Measurements from ENCODE around the gene MROH8.

MROH8 gene

DNA sequence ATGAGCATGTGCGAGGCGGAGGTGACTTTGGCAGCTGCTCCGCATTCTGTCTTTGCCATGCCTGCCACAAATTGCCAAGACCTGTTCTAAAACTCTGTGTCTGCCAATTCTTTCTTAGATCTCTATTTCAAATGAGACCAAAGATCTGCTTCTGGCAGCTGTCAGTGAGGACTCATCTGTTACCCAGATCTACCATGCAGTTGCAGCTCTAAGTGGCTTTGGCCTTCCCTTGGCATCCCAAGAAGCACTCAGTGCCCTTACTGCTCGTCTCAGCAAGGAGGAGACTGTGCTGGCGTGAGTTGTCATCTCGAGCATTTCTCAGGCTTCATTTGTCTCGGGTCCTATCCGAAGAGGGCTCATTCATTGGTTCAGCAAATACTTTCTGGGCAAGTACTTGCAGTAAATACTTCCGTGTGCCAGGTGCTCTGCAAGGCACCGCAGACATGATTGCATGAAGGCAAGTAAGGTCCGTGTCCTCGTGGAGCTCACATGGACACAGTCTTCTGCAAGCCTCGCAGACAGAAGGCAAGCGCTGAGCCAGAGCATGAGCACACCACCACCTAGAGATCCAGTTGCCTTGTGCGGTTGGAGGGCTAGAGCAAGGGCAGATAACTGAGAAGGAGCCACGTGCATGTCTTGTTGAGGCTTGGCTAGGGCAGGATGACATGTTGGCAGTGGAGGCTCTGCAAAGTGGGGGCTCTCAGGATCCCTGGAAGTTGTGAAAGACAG is 19.7 kb upstream of the MROH8 start:
- no peak for DNase-seq

DNA sequence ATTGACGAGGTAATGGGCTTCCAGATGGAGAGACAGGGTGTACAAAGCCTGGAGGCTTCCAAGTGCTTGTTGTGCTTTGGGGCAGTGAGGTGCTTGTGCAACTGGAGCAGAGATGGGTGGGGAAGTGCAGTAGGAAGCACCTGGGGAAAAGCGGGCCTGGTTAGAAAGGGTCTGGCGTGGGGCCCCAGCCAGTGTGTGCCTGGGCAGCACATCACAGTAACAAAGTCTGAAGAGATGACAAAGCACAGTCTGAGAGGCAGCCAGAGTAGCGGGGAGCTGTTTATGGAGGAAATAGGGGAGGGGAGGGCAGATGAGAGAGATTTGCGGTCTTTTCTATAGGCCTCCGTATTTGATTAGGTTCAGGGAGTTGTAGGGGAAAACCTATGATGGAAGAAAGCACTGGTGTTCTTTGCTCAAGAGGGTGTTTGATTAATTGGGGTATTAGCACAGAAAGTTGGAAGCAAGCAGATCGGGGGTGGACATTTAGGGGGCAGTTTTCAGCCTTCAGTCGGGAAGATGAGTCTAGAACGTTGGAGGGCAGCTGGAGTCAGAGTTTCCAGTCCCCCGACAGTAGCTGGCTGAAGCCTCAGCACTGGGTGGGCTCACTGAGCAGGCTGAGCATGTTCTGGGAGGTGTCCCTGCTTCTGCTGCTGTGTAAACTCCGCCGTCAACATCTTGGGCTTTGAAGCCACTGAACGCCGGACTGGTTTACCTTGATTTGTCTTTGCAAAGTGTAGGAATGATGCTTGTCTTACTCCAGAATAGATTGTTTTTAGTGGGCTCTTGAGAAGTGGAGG is 15.5 kb upstream of the MROH8 start:
- no peak for DNase-seq

DNA sequence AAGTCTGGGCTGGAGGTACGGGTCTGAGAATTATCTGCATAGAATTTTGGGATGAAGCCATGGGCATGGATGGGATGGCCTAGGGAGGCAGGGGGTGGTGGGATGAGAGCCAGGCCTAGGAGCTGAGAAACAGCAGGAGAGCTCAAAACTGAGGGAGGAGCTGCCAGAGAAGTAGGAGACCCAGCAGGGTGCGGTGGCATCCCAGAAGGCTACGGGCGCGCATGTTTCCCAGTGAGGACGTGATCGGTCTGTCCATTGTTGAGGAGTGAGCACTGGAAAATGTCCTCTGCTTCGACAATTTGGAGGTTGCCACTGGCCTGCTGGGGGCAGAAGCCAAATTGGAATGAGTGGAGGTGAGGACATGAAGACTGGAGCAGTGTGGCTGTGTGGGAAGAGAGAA is 14.5 kb upstream of the MROH8 start:
- no peak for DNase-seq

DNA sequence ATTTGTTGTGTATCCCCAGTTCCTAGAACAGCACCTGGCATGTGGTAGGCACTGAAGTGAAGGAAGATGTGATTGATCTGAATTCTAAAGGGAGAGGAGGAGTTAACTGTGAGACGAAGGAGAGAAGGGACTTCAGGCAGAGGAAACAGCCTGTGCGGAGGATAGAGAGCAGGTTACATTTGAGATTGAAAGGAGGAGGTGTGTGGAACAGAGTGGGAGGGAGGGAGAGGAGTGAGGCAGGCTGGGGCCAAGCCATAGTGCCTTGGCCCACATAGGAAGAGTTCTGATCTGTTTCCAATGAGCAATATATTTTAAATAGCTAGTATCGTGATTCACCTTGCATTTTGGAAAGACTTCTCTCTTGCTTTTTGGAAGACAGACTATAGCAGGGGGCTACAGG is 13.9 kb upstream of the MROH8 start:
- DNase-seq, result no peak

DNA sequence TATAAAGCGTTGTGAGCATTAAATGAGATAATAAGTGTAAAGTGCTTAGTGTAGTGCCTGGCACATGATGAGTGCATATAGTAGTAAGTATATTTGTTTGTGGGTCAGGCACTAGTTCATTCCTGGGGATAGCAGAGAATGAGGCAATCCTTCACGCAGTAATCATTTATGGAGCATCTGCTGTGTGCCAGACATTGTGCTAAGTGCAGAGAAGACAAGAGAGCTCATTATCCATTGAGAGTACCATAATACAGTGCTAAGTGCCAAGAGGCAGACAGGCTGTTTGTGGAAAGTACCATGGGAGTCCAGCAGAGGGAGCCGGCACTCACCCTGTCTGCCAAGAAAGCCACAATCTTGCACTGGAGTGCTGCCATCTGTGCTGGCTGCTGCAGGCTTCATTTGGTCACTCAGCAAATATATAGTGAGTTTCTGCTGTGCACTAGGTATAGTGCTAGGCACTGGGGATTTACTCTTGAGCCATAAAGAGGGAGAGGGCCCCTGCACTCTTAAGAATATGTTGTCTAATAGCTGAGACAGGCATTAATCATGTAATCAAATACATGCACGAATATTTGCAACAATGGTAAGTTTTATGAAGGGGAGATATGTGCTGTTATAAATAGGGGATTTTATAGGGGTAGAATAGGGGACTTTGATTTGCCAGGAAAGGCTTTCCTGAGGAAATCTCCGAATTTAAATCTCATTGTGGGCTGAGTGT is 12.9 kb upstream of the MROH8 start:
- DNase-seq, result peak; percentile 61

DNA sequence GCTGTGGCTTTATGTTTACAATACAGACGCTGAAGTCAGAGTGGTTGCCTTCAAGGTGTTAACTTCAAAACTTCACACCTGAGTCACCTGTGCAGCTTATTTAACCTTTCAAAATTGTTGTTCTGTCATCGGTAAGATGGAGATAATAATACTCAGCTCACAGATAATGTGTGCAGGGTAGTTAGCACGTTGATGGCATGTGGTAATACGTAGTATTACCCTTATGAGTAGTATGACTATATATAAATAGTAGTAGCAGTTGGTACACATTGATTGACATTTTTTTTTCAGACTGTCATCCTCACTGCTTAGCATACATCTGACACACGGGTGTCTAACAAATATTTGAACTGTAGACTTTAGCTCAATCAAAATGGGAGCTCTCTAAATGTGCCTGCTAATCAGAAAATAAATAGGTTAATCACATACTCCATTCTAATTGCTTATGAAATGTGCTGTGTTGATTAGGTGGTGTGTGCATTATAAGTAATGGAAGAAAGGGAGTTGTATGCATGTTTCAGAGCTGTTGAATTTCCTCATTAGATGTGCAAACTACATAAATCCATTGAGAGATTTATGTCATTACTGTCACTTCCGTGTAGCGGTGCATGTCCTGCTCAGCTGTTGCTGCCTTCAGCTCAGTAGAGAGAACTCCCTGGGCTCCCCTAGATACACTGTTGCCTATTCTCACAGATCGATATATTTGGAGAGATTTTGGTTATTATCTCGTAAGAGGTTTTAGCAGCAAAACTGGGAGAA is 11.2 kb upstream of the MROH8 start:
- no peak for DNase-seq

DNA sequence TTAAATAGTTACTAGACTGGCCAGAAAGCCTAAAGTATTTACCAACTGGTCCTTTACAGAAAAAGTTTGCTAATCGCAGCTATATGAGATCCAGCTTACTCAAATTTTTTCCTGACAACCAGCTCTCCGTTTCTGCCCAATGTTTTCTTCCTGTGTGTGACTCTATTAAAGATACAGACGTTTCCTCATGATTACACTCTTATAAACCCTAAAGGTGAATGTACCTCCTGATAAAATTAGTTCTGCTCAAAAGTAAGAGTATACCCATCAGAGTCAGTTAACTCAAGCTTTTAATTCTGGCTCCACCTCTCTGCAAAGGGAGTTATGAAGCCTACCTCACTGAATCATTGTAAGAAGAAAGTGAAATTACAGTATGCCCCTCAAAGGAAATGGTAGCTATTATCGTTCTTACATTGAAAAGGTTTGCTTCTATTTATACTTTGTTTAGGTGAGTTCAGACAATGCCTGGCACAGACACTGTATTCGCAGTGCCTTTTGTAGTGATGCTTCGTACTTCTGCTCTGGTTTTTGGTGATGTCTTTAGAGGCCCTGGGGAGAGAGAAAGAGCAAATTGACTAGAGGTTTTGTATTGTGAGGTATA is 10.2 kb upstream of the MROH8 start:
- no peak for DNase-seq

DNA sequence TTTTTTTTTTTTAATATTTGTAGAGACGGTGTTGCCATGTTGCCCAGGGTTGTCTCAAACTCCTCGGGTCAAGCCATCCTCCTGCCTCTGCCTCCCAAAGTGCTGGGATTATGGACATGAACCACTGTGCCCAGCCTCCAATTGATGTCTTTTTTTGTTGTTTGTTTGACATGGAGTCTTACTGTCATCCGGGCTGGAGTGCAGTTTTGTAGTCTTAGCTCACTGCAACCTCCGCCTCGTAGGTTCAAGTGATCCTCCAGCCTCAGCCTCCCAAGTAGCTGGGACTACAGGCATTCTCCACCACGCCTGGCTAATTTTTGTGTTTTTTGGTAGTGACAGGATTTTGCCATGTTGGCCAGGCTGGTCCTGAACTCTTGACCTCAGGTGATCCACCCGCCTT is 9.4 kb upstream of the MROH8 start:
- no peak for DNase-seq

DNA sequence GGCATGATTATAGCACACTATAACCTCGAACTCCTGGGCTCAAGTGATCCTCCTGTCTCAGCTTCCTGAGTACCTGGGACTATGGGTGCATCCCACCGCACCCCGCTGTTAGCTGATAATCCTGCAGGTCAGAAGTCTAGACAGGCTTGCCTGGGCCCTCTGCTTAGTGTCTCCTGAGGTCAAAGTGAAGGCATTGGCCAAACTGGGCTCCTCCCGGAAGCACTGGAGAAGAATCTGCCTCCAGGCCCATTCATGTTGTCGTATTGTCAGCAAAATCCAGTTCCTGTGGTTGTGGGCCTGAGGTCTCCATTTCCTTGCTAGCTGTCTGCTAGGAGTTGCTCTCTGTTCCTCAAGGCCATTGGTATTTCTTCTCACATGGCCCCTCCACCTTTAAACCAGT is 6.3 kb upstream of the MROH8 start:
- no peak for DNase-seq

DNA sequence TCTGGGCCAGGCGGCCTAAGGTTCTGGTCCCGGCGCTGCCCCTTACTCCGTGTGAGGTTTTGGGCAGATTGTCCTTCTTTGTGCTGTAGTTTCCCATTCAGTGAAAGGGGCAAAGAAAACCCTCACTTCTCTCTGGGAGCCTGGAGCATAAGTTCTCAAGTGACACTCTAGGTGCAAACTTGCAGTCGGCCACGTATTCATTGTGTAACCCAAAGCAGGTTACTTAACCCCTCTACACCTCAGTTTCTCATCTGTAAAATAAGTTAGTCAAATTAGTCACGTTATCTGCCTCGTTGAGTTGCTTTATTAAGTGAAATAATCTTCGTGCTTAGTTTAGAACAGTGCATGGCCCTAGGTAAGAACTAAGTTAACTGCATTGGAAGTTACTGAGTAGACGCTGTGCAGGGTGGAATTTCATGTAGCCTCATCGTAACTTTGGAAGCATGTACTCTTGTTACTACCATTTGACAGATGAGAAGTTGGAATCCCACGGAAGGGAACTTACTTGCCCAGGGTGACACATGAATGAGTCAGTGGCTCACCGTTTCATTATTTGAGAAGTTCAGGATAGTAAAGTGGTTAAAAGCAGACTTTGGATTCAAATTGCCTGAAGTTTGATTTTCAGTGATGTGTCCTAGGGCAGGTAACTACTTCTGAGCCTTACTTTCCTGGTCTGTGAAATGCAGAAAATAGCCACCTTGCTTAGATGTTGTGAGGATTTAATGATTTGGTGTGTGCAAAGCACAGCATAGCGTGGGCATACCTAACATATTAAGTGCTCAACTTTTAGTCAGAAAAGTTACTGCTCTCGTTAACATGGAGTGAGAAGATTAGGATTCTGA is 556 bp upstream of the MROH8 start:
- DNase-seq, result no peak

DNA sequence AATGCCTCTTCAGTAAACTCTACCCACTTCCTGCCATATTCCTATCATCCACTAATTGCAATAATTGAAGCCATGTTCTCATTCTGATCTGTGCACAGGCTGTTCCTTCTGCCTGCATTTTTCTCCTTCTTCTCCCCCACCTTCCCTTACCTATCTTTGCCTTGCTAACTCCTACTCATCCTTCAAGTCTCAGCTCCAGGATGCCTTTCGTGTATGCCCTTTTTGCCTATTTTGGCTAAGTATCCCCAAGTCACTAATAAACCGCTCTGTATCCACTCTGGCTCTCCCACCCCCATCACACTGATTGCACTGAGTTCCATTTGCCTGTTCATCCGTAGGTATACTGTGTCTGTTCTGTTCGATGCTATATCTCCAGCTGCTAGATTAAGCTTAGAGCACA is 6.5 kb downstream of the MROH8 start:
- DNase-seq, result no peak

DNA sequence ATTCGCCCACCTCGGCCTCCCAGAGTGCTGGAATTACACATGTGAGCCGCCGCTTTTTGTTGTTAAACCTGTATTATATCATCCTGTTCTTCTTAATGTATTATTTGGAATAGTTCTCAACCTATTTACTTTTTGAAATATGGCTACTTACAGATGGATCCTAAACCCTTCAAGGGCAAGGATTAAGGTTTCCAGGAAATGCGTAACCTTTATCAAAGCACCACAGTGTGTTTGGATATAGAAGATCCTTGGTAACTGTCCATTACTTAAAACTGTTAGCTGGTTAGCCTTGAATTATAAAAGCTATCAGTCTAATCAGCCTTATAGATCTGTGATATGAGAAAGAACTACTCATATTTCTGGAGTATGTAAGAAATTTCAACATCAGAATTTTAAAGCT is 12.5 kb downstream of the MROH8 start:
- DNase-seq, result no peak

DNA sequence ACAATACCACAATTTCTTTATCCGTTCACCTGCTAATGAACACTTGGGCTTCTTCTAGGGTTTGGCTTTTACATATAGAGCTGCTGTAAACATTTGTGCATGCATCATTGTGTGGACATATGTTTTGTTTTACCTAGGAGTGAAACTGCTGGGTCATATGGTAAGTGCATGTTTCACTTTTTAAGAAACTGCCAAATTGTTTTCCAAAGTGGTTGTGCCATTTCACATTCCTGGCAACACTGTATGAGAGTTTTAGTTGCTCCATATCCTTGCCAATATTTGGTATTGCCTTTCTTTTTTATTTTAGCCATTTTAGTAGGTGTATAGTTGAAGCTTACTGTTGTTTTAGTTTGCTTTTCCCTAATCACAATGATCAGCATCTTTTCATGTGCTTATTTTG is 14.3 kb downstream of the MROH8 start:
- no peak for DNase-seq

DNA sequence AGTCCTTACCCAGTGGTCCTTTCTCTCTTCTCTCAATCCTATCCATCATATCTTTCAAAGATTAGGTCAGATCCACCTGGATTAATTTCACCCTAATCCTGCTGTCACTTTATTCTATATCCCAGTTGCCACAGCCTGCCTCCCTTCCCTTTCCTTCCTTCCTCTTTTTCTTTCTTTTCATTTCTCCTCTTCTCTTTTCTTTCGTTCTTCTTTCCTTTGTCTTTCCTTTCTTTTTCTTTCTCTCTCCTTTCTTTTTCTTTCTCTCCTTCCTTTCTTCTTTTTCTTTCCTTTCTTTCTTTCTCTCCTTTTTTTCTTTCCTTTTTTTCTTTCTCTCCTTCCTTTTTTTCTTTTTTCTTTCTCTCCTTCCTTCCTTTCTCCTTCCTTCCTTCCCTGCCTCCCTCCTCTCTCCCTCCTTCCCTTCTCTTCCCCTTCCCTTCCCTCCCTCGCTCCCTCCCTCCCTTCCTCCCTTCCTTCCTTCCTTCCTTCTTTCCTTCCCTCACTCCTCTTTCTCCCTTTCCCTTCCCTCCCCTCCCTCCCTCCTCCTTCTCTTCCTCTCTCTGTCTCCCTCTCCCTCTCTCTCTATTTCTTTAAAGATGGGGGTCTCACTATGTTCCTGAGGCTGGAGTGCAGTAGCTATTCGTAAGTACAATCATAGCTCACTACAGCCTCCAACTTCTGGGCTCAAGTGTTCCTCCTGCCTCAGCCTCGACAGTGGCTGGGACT is 15.4 kb downstream of the MROH8 start:
- DNase-seq, result no peak

DNA sequence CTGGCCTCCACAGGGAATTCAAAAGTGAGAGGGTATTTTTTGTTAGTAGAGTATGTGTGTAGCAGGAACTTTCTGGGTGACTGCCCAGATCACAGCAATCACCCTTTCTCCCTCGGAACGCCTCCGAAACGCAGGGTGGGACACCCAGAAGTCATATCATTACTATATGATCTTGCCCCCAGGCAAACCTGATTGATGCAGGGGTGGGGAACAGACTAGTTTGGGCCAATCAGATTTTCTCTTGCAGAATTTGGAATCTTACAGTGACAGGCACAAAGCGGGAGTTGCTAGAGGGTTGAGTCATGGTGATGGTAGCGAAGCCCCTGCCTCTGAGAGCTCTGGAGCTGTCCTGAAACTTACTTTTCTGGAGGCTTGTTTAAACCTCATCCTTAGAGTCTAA is 16.7 kb downstream of the MROH8 start:
- no peak for DNase-seq

DNA sequence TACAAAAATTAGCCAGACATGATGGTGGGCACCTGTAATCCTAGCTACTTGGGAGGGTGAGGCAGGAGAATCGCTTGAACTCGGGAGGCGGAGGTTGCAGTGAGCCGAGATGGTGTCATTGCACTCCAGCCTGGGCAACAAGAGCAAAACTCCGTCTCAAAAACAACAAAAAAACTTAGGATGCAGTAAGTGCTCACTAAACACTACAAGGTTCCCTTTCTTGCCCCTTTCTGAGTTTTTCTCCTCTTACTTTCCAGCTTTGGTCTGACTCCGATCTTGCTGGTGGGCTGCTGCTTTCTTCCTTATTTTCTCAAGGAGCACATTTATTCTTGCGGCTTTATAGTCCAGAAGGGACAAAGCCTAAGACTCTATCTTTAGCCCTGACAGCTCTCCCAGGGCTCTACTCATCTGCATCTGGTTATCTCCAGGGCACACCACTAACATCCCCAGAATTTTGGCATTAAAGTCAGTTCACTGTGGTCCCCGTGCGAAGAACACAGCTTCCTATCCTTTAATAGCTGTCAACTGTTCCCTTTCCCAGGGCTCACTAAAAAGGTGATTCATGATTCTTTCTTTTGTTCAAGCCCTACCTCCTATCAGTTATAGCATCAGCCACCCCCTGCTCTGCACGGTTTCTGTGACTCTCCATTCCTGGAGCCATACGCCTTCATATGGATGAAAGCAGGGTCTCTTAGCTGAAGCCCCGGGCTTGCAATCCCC is 17.4 kb downstream of the MROH8 start:
- no peak for DNase-seq

DNA sequence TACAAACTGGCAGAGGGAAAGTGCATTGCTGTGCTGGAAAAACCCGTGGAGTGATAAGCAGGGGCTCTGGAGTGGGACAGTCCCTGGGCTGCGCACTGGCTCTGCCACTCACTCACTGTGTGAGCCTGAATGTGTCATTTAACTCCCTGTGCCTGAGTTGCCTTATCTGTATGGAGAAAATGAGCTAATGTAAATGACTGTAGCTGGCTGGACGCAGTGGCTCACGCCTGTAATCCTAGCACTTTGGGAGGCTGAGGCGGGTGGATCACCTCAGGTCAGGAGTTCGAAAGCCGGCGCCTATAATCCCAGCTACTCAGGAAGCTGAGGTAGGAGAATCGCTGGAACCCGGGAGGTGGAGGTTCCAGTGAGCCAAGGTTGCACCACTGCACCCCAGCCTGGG is 18.7 kb downstream of the MROH8 start:
- DNase-seq, result no peak

DNA sequence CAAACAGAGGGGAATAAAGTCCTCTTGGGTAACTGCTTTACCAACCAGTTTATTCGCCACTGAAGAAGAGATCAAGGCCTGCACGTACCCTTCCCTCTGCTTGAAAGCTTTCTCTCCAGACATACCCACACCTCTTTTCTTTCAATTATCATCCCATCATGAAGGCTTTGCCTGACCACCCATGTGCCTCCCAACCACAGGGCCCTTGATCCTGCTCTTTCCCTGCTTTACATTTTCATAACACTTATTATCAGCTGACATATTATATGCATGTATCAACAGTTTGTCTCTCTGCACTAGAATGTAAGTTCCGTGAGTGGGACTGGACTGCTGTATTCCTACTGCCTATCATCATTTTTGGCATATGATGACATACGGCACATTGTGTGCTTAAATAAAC is 21.1 kb downstream of the MROH8 start:
- DNase-seq, result no peak

DNA sequence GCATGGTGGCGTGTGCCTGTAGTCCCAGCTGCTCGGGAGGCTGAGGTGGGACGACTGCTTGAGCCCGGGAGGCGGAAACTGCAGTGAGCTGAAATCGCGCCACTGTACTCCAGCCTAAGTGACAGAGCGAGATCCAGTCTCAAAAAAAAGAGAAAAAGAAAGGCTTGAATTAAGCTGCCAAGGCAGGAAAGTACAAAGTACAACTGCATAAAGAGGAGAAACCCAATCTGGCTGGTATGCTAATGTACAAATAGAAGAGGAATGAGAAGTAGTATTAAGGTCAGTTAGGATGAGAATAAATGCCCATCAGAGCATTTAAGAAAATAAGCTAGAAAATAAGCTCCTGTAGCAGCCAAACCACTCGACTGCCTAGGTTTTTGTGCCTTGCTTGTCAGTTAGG is 23.4 kb downstream of the MROH8 start:
- no peak for DNase-seq

DNA sequence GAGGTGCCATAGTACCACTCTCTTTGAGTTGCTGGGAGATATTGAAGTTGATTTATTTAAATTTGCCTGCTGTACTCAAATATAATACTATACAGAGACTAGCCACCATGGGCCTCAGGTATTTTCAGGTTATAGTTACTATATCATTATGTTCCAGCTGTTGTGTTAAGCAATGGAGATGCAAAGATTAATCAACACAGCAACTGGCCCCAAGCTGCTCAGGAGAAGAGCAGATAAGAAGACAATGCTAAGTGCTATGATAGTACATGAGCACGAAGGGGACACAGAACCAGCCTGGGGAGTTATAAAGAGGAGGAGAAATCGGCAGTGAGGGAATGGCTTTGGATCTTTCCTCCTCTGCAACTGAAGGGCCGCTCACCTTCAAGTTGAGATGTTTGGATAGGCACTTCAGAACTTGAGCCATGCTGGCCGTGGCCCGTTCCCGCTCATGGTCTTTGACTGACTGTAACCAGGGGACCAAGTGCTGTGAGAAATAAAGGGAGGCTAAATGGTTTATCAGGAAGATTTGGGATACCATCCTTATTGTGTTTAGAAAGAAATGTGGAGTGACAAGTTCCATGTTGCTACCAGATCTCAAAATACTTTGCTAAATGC is 24.6 kb downstream of the MROH8 start:
- no peak for DNase-seq

Measured in NCI-H146 (cell line).